22Rv1 (cell line): Measurements from ENCODE around the gene RRP1B.

Experiments used
- CTCF ChIP-seq: fragments of 450-650 bp; IDR thresholded peaks from 2 replicates; pipeline ENCODE4 v1.5.1; 2017; ENCODE audit warnings: mild to moderate bottlenecking
- ZFX ChIP-seq: fragments of 450-650 bp; IDR thresholded peaks from 2 replicates; pipeline ENCODE4 v1.6.1; 2017; ENCODE audit warnings: antibody characterized with exemption, borderline replicate concordance

GRCh38 chr21:43644609-43645008 is 14.8 kb upstream of the RRP1B start:
- TF ChIP-seq CTCF (no peak), ZFX (no peak)
